NCI-H2107 treated with DMSO at 0.1 percent for 48 hours (cell line): ENCODE measurements around the gene EFEMP2.

Source experiments
- DNase-seq: peaks from one replicate; lab custom pipeline; 2025; ENCODE audit not compliant: unreplicated experiment; lab: John Stamatoyannopoulos, UW

Gene EFEMP2

GRCh38 chr11:65872586-65873317, at the start of gene EFEMP2:
Gene EFEMP2, minus strand, starts transcription at chr11:65872800. Its CDS starts 446 bp downstream, at chr11:65872354.
- DNase-seq: no peak

GRCh38 chr11:65921876-65922275, 49.3 kb upstream of the EFEMP2 start:
- no peak for DNase-seq

- DNase-seq: no peak
Measured at GRCh38 chr11:65921033-65921555, 48.5 kb upstream of the EFEMP2 start.

DNA sequence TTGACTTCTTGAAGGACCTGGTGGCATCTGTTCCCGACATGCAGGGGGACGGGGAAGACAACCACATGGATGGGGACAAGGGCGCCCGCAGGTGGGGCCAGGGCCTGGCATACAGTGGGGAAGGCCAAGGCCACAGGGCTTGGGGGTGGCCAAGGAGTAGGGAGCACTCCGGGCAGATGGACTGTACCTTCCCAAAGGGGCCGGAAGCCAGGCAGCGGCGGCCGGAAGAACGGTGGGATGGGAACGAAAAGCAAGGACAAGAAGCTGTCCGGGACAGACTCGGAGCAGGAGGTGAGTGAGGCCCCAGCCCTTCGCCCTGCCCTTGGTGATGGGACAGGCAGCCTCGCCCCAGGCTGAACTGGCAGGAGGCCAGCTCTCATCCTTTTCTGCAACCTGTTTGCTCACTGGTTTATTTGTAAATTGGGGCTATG, 47.8 kb upstream of the EFEMP2 start:
- DNase-seq: no peak

- DNase-seq: no peak
Measured at GRCh38 chr11:65919573-65920371, 47.2 kb upstream of the EFEMP2 start.

GRCh38 chr11:65919141-65919572, 46.6 kb upstream of the EFEMP2 start, which contains the start of gene DRAP1:
Gene DRAP1, plus strand, starts transcription at chr11:65919426. Its CDS starts 76 bp downstream, at chr11:65919502.
- peak; percentile 89 for DNase-seq

- DNase-seq: no peak
Measured at GRCh38 chr11:65918211-65919140, 45.9 kb upstream of the EFEMP2 start, which contains the start of gene C11orf68. Gene C11orf68, minus strand, starts transcription at chr11:65919062. Its CDS starts 31 bp downstream, at chr11:65919031.

- no peak for DNase-seq
Measured at GRCh38 chr11:65917434-65918210, 45.0 kb upstream of the EFEMP2 start.

DNA sequence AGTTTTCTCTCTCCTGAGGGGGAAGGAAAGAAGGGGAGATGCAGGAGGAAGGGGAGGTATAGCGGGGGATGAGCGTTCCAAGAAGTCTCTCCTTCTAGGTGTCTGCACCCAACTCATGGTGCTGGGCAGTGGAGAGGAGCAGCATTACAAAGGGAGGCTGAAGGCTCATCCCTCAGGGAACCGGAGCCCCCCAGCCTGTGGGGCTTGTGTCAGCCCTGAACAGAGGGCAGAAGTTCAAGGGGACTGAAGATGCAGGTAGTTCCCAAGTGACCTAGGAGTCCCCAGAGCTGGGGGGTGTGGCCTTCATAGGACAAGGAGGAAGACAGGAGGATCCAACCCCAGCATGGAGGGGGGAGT, 44.5 kb upstream of the EFEMP2 start:
- DNase-seq: no peak

GRCh38 chr11:65916391-65916790, 43.8 kb upstream of the EFEMP2 start:
- no peak for DNase-seq

DNA sequence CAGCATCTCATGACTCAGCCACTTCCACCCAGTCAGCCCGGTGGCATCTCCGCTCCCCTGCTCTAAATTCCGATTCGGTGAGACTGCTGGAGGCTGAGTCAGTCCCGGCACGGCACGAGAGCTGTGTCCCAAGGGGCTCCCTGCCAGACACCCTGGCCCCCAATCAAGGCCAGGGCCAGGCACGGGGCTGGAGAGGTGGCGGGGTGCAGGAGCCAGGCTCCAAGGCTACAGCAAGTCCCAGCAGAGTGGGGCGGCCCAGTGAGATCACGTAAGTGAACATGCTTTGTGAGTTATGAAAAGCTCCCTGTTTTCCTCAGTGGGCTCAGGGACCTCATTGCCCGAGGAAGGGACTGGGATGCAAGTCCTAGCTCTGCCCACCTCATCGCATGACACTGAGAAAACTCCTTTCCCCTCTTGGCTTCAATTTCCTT, 43.2 kb upstream of the EFEMP2 start:
- DNase-seq: no peak

DNA sequence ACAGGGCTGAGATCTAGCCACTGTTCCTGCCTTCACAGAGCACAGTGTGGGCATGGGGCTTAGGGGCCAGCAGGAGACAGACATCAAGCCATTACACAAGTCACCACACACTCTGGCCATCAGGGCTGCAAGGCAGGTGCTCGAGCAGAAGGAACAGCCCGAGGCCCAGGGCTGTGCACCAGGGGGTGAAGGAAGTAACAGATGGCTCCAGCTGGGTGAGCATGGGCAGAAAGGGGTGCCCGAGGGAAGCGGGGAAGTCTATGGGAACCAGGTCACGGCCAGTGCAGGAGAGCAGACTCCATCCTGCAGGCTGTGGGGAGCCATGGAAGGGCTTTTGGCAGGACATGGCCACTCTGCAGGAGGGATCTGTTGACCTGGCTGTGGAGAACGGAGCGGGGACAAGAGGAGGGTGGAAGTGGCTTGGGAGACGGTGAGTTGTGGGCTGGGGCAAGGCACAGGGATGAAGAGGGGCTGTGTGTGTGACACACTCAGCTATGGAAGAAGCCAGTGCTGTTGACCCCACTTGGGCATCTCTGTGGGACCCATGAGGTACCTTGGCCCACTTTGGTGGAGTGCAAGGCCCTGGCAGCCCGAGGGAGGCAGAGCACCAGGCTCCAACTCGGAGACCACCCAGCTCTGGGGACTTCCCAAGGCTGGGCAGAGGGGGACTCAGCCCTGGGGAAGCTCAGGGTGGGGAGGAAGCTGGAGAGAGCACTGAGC, 42.7 kb upstream of the EFEMP2 start:
- DNase-seq: no peak

- DNase-seq: no peak
Measured at GRCh38 chr11:65912845-65913244, 40.2 kb upstream of the EFEMP2 start.

DNA sequence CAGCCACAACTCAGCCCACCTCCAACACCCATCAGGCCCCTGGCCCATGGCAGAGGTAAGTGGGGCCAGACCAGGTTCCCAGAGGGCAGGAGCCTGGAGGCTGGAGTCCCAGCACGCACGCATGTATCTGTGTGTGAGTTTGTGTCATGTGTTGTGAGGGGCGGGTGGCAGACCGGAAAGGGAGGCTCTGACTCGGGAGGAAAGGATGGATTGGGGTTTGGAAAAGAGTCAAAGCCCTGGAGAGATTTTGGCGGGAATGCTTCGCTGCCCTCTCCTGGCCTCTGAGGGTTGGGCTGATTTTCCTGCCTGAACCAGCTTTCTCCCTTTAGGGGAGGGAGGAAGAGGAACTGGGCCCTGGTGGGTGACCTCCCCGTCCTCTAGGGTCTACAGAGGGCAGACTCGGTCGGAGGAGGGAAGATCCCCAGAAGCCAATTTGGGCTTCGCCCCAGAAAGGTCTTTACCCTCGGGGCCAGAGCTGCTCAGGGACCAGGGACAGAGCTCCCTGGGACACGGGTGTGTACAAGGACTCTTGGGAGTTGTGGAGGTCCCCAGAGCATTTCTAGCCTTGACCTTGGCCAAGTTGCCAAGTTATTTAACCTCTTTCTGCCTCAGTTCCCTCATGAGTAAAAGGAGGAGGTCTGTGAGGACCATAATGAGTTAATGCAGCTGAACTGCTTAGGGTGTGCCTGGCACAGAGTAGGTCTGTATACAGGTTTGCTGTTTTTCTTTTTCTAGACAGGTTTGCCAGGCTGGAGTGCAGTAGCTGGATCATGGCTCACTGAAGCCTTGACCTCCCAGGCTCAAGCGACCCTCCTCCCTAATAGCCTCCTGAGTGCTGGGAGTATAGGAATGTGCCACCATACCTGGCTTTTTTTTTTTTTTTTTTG, 39.3 kb upstream of the EFEMP2 start:
- DNase-seq: peak; percentile 39

GRCh38 chr11:65907878-65908277, 35.3 kb upstream of the EFEMP2 start:
- no peak for DNase-seq

GRCh38 chr11:65906602-65907001, 34.0 kb upstream of the EFEMP2 start:
- DNase-seq: no peak

DNA sequence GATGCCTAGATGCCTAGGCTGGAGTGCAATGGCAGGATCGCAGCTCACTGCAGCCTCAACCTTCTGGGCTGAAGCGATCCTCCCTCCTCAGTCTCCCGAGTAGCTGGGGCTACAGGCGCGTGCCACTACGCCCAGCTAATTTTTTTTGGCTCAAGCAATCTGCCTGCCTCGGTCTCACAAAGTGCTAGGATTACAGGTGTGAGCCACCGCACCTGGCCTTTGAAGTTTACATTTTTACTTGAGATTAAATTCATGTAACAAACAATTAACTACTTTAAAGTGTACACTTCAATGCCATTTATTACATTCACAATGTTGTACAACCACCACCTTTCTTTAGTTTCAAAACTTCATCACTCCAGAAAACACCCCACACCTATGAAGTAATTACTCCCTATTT, 31.1 kb upstream of the EFEMP2 start:
- DNase-seq: no peak

DNA sequence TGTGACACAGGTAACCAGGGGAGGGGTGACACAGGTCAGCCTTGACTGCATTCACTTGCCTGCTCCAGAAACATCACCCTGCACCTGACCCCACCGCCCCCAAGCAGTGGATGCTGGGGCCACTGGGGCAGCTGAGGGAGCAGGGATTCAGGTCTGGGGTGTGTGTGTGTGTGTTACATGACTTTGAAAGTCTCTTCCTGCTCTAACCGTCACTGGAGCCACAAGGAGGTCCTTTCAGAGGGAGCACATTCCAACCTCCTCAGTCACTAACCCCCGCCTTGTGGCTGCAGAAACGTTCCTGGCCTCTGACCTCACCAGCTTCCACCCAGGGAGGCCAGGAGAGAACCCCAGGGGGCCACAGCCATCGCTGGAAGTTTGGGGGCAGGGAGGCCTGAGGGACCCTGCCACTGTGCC, 30.5 kb upstream of the EFEMP2 start:
- no peak for DNase-seq

DNA sequence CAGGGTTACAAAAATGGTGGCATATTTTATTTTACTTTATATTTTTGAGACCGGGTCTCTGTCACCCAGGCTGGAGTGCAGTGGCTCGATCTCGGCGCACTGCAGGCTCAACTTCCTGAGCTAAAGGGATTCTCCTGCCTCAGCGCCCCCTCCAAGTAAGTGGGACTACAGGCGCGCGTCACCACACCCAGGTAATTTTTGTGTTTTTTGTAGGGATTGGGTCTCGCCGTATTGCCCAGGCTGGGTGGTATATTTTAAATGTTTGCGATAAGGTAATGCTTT, 28.2 kb upstream of the EFEMP2 start:
- DNase-seq: no peak
